ENCODE results near the gene UPK3BL2.
"Not testable (repeated sequence)": the region's sequence is repeated elsewhere in the genome, so short reads cannot be mapped to it uniquely, and the experiment has no call there.

GRCh38 chr7:102545288-102545687 is 1.8 kb upstream of the UPK3BL2 start:
- TF ChIP-seq CTCF, POLR2A (IDR thresholded peaks at IDR 0.05): not testable (repeated sequence)

Measured in vagina (tissue), 2 donors.